HPDE6-E6E7 (cell line): ENCODE data around the gene HPS3.
"Not testable (repeated sequence)": the region's sequence is repeated elsewhere in the genome, so short reads cannot be mapped to it uniquely, and the experiment has no call there.

Experiments
- DNase-seq: peaks from one replicate; pipeline ENCODE4 v3.0.0; 2011; ENCODE audit warnings: missing footprints; ENCODE audit errors: extremely low spot score

Gene HPS3

GRCh38 chr3:149129326-149130205 is at the start of gene HPS3:
TSS of gene HPS3 (plus strand) at chr3:149129638. CDS start at chr3:149129724, 86 bp downstream.
- peak; percentile 76 for DNase-seq

- no peak for DNase-seq
Observed at GRCh38 chr3:149080011-149080698, 49.3 kb upstream of the HPS3 start.

- peak; percentile 26 for DNase-seq
Observed at GRCh38 chr3:149080699-149081091, 48.7 kb upstream of the HPS3 start.

GRCh38 chr3:149081772-149082171 is 47.7 kb upstream of the HPS3 start:
- DNase-seq: no peak

- DNase-seq: no peak
Observed at GRCh38 chr3:149085828-149086231, 43.6 kb upstream of the HPS3 start.

GRCh38 chr3:149086232-149086988 is 43.0 kb upstream of the HPS3 start, which contains the start of gene HLTF:
TSS of gene HLTF (minus strand) at chr3:149086533. CDS start at chr3:149086336, 197 bp downstream.
- DNase-seq: peak; percentile 97

GRCh38 chr3:149087208-149087607 is 42.2 kb upstream of the HPS3 start:
- DNase-seq: no peak

- no peak for DNase-seq
Observed at GRCh38 chr3:149089395-149089794, 40.0 kb upstream of the HPS3 start.

- no peak for DNase-seq
Observed at GRCh38 chr3:149090461-149090860, 39.0 kb upstream of the HPS3 start.

GRCh38 chr3:149090907-149091306 is 38.5 kb upstream of the HPS3 start:
- no peak for DNase-seq

- DNase-seq: no peak
Observed at GRCh38 chr3:149091983-149092382, 37.5 kb upstream of the HPS3 start.

- DNase-seq: no peak
Observed at GRCh38 chr3:149095487-149095886, 34.0 kb upstream of the HPS3 start.

GRCh38 chr3:149097987-149098386 is 31.5 kb upstream of the HPS3 start:
- not testable (repeated sequence) for DNase-seq

GRCh38 chr3:149101154-149101553 is 28.3 kb upstream of the HPS3 start:
- no peak for DNase-seq

- DNase-seq: no peak
Observed at GRCh38 chr3:149101641-149102040, 27.8 kb upstream of the HPS3 start.

GRCh38 chr3:149104484-149104883 is 25.0 kb upstream of the HPS3 start:
- DNase-seq: no peak

- no peak for DNase-seq
Observed at GRCh38 chr3:149114458-149114857, 15.0 kb upstream of the HPS3 start.

GRCh38 chr3:149115114-149115513 is 14.3 kb upstream of the HPS3 start:
- DNase-seq: no peak

- no peak for DNase-seq
Observed at GRCh38 chr3:149118724-149119123, 10.7 kb upstream of the HPS3 start.

GRCh38 chr3:149119466-149119865 is 10.0 kb upstream of the HPS3 start:
- no peak for DNase-seq

- DNase-seq: peak; percentile 27
Observed at GRCh38 chr3:149120051-149120972, 9.1 kb upstream of the HPS3 start.
